ENCODE measurements around the gene UBE2Q2. TPM values are rescaled to one million over a fixed set of nuclear protein-coding genes. Genes with fewer than 3 reads are reported as not detected.

UBE2Q2 gene
- polyA plus RNA-seq, 1 donor (not counting 4 experiments of a cell fraction or from before 2014, with no cell fraction given): 33.9 TPM

DNA sequence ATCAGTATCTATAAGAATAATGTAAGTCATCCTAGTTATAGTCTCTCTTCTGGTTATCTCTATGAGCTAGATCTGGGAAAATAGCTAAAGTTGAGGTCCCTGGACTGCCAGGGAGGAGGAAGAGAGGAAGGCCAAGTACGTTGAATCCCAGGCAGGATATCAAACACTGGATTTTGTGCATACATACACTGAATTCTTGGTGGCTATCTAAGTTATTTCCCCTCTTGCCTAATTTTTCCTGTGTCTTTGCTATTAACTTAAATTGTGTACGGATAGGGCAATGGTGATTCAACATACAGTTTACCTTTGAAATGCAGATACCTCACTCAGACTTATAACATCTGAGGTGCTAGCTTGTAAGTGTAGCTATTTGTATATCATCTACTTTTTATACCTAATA, 87.6 kb downstream of the UBE2Q2 start:
- peaks cover 3% of the 10 kb centered on the region for H4K20me1 ChIP-seq (ENCODE audit: control insufficient read depth, extremely low read depth, insufficient read depth, low read length)
- dilution Hi-C loops (cut with MboI; ENCODE audit: extremely low pct_ligation_motif_present, low sequenced_read_pairs): no loop called here
- H3K27me3 ChIP-seq (ENCODE audit: control insufficient read depth, extremely low read depth, insufficient read depth, low read length): no peaks in the 10 kb centered on the region
- peaks cover 5% of the 10 kb centered on the region for H3K9me1 ChIP-seq (ENCODE audit: control insufficient read depth, extremely low read depth, insufficient read depth, low read length)
- H3K4me1 ChIP-seq (ENCODE audit: control insufficient read depth, extremely low read depth, insufficient read depth, low read length): no peaks in the 10 kb centered on the region
- no peak for TF ChIP-seq EZH2 (IDR thresholded peaks at IDR 0.05; ENCODE audit: low read length)
- DNase-seq (ENCODE audit: low read depth, low spot score) (no peak), FAIRE-seq (no peak)
- H3K4me3 ChIP-seq (ENCODE audit: control insufficient read depth in 2 of 3, extremely low read depth in 1 of 3, insufficient read depth in 2 of 3, low read depth in 1 of 3, low read length in 3 of 3): no peak overlapping the region
- H3K9me3 ChIP-seq (ENCODE audit: control insufficient read depth, low read depth, low read length): no peaks in the 10 kb centered on the region
- H3K79me2 ChIP-seq (ENCODE audit: control insufficient read depth, insufficient read depth, low read length): peaks cover 30% of the 10 kb centered on the region
- H3K9ac ChIP-seq (ENCODE audit: control insufficient read depth, extremely low read depth, insufficient read depth, low read length): no peak overlapping the region
- H3K36me3 ChIP-seq (ENCODE audit: control insufficient read depth in 2 of 2, extremely low read depth in 1 of 2, insufficient read depth in 2 of 2, low read length in 2 of 2): peaks cover 10 to 26% of the 10 kb centered on the region in 2 experiments
- no peak overlapping the region for H3K27ac ChIP-seq (ENCODE audit: control insufficient read depth, insufficient read depth, low read length)
- H2AFZ ChIP-seq (ENCODE audit: control insufficient read depth, low read length): no peak overlapping the region
- H3K4me2 ChIP-seq (ENCODE audit: control insufficient read depth, extremely low read depth, insufficient read depth, low read depth, low read length): no peak overlapping the region

DNA sequence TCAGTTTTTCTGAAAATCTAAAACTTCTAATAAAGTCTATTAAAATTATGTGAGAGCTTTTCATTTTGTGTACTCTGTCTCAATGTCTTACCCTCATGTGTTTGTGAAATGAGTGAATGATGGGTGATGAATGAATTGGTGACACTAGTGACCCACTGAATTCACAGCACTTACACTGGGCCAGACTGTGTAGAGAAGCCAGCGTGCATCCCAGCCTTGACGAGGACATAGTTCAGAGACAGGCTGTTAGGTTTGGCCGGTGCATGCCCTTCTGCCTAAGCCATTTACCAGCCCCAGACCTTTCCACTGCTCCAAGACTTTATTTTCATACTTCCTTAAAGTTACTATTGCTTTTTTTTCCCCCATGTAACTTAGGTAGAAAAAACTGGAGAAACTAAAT, 99.2 kb downstream of the UBE2Q2 start:
- TF ChIP-seq, protein P1, sequence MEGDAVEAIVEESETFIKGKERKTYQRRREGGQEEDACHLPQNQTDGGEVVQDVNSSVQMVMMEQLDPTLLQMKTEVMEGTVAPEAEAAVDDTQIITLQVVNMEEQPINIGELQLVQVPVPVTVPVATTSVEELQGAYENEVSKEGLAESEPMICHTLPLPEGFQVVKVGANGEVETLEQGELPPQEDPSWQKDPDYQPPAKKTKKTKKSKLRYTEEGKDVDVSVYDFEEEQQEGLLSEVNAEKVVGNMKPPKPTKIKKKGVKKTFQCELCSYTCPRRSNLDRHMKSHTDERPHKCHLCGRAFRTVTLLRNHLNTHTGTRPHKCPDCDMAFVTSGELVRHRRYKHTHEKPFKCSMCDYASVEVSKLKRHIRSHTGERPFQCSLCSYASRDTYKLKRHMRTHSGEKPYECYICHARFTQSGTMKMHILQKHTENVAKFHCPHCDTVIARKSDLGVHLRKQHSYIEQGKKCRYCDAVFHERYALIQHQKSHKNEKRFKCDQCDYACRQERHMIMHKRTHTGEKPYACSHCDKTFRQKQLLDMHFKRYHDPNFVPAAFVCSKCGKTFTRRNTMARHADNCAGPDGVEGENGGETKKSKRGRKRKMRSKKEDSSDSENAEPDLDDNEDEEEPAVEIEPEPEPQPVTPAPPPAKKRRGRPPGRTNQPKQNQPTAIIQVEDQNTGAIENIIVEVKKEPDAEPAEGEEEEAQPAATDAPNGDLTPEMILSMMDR (optimal IDR thresholded peaks at IDR 0.05 in 1 of 3, IDR thresholded peaks at IDR 0.05 in 1 of 3, conservative IDR thresholded peaks at IDR 0.05 in 1 of 3; ENCODE audit: extremely low read depth in 1 of 3, insufficient read depth in 2 of 3, low read length in 3 of 3): no peak
- no peak for TF ChIP-seq EZH2 (IDR thresholded peaks at IDR 0.05; ENCODE audit: low read length)
- Histone ChIP-seq H3K9ac (ENCODE audit: control insufficient read depth, extremely low read depth, insufficient read depth, low read length) (no peak overlapping the region), H3K4me2 (ENCODE audit: control insufficient read depth, extremely low read depth, insufficient read depth, low read depth, low read length) (no peak overlapping the region), H3K4me3 (ENCODE audit: control insufficient read depth in 2 of 3, extremely low read depth in 1 of 3, insufficient read depth in 2 of 3, low read depth in 1 of 3, low read length in 3 of 3) (no peak overlapping the region), H2AFZ (ENCODE audit: control insufficient read depth, low read length) (no peak overlapping the region), H3K4me1 (ENCODE audit: control insufficient read depth, extremely low read depth, insufficient read depth, low read length) (peaks cover 17% of the 10 kb centered on the region), H3K79me2 (ENCODE audit: control insufficient read depth, insufficient read depth, low read length) (no peaks in the 10 kb centered on the region), H3K9me1 (ENCODE audit: control insufficient read depth, extremely low read depth, insufficient read depth, low read length) (no peaks in the 10 kb centered on the region), H3K9me3 (ENCODE audit: control insufficient read depth, low read depth, low read length) (no peaks in the 10 kb centered on the region), H3K27me3 (ENCODE audit: control insufficient read depth, extremely low read depth, insufficient read depth, low read length) (no peaks in the 10 kb centered on the region), H3K27ac (ENCODE audit: control insufficient read depth, insufficient read depth, low read length) (no peak overlapping the region), H3K36me3 (ENCODE audit: control insufficient read depth in 2 of 2, extremely low read depth in 1 of 2, insufficient read depth in 2 of 2, low read length in 2 of 2) (peaks cover 0 to 3% of the 10 kb centered on the region in 2 experiments), H4K20me1 (ENCODE audit: control insufficient read depth, extremely low read depth, insufficient read depth, low read length) (no peaks in the 10 kb centered on the region)
- DNase-seq (ENCODE audit: low read depth, low spot score) (no peak), FAIRE-seq (no peak)
- dilution Hi-C loops (cut with MboI; ENCODE audit: extremely low pct_ligation_motif_present, low sequenced_read_pairs): no loop called here

DNA sequence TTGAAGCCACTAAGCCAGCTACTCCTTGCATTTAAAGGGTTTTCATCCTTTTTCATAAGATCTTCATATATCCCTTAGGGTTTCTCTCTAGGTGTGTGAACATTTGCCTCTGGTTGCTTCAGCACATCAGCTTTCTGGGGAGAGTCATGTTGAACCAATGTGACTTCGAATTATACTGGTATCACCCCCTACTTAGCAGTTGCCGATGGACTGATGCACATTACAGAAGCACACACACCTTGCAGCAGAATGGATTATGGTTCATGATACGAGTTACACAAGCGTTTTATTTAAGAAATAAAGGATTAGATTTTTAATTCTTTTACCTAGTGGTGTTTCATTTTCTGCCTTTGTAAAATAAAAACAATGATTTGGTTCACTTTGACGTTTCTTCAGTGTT, 100.0 kb downstream of the UBE2Q2 start:
- Histone ChIP-seq H3K9me3 (ENCODE audit: control insufficient read depth, low read depth, low read length) (no peaks in the 10 kb centered on the region), H3K27me3 (ENCODE audit: control insufficient read depth, extremely low read depth, insufficient read depth, low read length) (no peaks in the 10 kb centered on the region), H3K79me2 (ENCODE audit: control insufficient read depth, insufficient read depth, low read length) (no peaks in the 10 kb centered on the region), H3K27ac (ENCODE audit: control insufficient read depth, insufficient read depth, low read length) (no peak overlapping the region), H3K9me1 (ENCODE audit: control insufficient read depth, extremely low read depth, insufficient read depth, low read length) (no peaks in the 10 kb centered on the region), H4K20me1 (ENCODE audit: control insufficient read depth, extremely low read depth, insufficient read depth, low read length) (no peaks in the 10 kb centered on the region), H3K4me2 (ENCODE audit: control insufficient read depth, extremely low read depth, insufficient read depth, low read depth, low read length) (no peak overlapping the region), H2AFZ (ENCODE audit: control insufficient read depth, low read length) (no peak overlapping the region), H3K4me3 (ENCODE audit: control insufficient read depth in 2 of 3, extremely low read depth in 1 of 3, insufficient read depth in 2 of 3, low read depth in 1 of 3, low read length in 3 of 3) (no peak overlapping the region), H3K36me3 (ENCODE audit: control insufficient read depth in 2 of 2, extremely low read depth in 1 of 2, insufficient read depth in 2 of 2, low read length in 2 of 2) (no peaks in the 10 kb centered on the region), H3K9ac (ENCODE audit: control insufficient read depth, extremely low read depth, insufficient read depth, low read length) (no peak overlapping the region), H3K4me1 (ENCODE audit: control insufficient read depth, extremely low read depth, insufficient read depth, low read length) (peaks cover 22% of the 10 kb centered on the region)
- dilution Hi-C loops (cut with MboI; ENCODE audit: extremely low pct_ligation_motif_present, low sequenced_read_pairs): no loop called here
- DNase-seq (ENCODE audit: low read depth, low spot score) (no peak), FAIRE-seq (no peak)
- TF ChIP-seq, protein P1 (optimal IDR thresholded peaks at IDR 0.05 in 1 of 3, IDR thresholded peaks at IDR 0.05 in 1 of 3, conservative IDR thresholded peaks at IDR 0.05 in 1 of 3; ENCODE audit: extremely low read depth in 1 of 3, insufficient read depth in 2 of 3, low read length in 3 of 3): no peak
- TF ChIP-seq EZH2 (IDR thresholded peaks at IDR 0.05; ENCODE audit: low read length): no peak

All from keratinocyte (primary cell).